GM18873 (cell line): Measurements from ENCODE around the gene HSD17B13.
"Not testable (repeated sequence)": the region's sequence is repeated elsewhere in the genome, so short reads cannot be mapped to it uniquely, and the experiment has no call there.

Experiments used
- ATAC-seq: cut with Tn5 transposase; IDR thresholded peaks from one replicate; pipeline ENCODE4 v1.9.1; 2021; ENCODE audit warnings: mild to moderate bottlenecking, moderate library complexity, moderate number of reproducible peaks; ENCODE audit not compliant: unreplicated experiment, low FRiP score

Gene HSD17B13

DNA sequence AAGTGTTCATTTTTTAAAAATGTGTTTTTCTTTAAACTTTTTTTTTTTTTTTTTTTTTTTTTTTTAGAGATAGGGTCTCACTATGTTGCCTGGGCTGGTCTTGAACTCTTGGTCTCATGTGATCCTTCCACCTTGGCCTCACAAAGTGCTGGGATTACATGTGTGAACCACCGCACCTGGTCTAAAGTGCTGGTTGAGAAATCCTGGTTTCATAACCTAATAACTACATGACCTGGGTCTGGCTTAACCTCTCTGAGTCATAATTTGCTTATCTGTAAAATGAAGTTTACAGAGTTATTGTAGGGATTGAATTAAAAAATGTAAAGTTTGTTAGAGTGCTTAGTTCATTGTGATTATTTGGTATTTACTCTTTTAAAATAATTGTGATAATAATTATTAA lies 5.2 kb downstream of the HSD17B13 start:
- no peak for ATAC-seq

DNA sequence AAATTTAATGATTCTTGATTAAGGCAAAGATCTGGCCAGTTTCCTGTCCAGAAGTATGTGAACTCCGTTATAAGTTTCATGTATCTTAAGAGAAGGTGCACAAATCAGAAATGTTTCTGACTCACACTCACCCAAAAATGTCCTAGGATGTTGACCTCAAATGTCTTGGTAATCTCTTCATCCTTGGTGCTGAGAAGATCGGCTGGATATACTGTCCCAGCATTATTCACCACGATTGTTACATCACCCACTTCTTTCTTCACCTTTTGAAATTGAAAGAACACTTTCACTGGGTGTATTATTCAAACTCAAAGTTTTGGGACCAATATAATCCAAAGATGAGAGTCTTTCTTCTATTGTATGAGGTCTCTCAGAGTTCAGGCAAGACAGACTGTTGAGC lies 5.7 kb downstream of the HSD17B13 start:
- no peak for ATAC-seq

DNA sequence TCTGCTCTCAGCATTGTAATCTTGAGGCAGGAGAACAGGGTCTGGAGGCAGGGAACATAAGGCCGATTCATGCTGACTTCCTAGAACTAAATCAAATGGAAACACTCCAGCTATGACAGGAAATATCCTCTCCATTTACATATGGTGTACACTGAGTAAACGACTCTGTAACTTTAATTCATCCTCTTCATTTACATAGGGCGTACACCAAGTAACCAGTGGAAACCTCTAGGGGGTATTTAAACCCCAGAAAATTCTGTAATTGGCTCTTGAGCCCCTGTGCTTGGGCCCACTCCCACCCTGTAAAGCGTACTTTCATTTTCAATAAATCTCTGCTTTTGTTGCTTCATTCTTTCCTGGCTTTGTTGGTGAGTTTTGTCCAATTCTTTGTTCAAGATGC lies 7.7 kb downstream of the HSD17B13 start:
- not testable (repeated sequence) for ATAC-seq

DNA sequence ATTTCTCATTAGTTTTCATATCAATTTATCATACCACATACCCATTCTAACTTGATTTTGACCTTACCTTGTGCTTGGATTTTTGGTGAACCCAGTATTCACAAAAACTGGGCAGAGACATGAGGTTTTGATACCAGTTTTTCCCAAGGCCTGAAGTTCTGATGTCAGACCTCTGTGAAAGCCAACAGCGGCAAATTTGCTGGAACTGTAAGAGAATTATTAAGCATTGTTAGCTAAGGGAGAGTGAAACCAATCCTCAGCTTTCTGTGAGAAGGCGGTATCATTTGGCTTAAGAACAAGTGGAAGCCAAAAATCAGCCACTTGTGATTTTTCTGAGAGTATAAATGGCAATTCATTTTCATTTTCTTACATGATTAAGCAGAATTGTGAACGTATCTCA lies 8.9 kb downstream of the HSD17B13 start:
- no peak for ATAC-seq

DNA sequence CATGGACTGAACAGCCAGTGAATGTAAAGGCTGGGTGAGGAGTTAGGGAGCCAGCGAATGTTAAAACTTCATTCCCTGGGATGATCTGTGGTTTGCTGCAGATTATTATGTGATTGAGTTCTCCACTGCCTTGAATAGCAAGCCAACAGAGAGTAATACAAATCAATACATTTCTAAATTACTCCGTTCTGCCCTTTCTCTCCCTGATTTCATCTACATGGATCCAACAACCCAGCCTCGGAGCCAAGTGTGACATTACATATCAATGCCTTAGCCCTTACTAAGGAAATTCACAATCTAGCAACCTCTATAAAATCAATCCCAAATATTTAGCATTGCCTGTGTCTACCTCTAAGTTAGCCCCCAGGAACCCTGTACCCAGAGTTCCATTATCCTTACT lies 11.0 kb downstream of the HSD17B13 start:
- ATAC-seq = no peak

DNA sequence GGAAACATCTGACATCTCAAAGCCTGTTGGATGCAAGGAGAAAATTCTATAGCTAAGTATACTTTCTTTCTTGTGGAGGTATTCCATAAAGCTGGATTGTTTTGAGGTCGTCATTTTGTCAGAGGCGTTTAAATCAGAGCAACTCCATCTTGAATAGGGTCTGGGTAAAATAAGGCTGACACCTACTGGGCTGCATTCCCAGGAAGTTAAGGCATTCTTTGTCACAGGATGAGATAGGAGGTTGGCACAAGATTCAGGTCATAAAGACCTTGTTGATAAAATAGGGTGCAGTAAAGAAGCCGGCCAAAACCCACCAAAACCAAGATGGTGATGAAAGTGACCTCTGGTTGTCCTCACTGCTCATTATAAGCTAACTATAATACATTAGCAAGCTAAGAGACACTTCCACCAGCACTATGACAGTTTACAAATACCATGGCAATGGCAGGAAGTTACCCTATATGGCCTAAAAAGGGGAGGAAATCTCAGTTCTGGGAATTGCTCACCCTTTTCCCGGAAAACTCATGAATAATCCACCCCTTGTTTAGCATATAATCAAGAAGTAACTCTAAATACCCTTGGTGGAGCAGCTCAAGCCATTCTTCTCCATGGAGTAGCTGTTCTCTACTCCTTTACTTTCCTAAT lies 11.9 kb downstream of the HSD17B13 start:
- ATAC-seq = no peak

DNA sequence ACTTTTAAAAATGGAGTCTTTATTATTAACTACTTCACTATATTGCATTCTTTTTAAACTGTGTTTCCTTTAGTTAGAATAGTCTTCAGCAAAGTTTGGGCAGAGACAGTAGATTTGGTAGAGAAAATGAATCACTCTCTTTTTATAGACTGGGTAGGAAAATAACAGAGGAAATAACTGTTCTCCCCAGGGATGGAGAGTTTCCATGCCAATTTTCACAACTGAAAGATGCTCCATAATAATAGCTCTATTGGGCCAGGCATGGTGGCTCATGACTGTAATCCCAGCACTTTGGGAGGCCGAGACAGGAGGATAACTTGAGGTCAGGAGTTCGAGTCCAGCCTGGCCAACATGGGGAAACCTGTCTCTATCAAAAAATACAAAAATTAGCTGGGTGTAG lies 13.1 kb downstream of the HSD17B13 start:
- no peak for ATAC-seq

DNA sequence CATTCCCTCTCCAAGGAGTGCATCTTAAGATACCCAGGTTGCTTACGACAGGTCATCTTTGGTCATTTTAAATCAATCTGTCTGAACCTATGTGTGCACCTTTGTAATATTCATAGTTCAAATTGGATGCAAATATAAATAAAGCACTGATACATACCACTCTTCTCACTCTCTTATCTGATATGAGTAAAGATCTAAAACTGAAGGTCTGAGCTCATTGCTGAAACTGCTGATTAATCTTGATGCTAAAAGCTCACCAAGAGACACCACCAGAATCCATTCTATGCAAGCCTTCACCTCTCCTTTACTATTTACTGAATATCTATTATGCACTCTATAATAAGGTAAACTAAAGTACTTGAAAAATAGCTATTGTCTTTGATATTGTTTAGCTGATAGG lies 16.6 kb downstream of the HSD17B13 start:
- ATAC-seq = no peak

DNA sequence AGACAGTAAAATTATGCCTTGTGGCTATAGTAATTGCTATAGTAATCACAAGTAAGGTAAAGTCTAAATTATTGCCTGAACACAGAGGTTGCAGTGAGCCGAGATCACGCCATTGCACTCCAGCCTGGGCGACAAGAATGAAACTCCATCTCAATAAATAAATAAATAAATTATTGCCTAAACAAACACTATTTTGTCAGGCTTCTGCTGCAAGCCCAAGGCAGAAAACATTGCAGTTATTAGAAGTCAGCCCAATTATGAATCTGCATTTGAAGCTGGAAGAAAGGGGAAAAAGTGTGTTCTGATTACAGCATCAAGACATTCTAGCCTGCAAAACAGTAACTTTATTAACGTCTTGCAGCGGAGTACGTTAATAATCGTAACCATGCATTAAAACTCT lies 17.1 kb downstream of the HSD17B13 start:
- ATAC-seq = no peak

DNA sequence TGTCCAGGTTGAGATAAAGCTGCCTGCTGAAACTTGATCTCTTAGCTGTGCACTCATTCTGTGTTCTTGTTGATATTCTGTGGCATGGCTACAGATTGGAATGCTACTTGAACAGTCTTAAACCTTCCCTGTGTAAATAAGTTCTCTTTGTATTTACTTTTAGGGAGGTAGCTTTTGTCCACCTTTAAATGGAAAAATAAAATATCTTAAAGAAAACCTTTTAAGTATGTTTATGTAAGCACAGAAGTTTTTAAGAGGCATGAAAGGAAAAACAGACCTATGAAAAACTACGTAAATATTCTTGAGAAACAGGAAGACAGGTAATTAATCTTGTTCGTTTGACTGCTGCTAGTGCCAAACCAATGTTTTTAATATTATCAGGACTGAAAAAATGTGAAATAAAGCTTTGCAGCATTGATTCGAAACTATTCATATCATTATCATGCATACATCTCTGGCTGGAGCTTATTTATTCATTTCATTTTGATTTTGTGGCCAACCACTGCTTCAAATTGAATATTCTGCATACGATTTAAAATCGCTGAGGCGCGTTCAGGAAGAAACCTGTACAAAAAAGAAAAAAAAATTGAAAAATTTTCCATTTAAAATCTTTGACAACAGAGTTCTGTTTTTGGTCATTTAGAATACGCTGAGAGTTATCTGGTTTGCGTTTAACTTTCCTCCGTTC lies 17.8 kb downstream of the HSD17B13 start:
- no peak for ATAC-seq

DNA sequence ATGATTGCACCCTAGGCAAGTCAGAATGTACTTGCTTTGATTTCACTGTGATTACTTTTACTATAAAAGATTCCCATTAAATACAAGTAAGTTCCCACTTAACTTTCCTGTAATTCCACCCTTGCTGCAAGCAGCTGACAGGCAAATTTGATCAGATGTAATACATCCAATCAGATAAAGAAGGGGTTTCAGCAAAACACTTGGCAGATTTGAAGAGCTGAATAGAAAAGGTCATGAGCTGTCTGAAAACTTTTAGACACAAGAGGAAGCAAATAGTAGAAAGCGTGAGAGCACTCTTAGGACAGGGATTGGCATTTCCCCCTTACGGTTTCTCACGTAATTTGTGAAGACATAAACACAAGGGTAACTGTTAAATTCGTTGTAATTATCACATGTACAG lies 22.8 kb downstream of the HSD17B13 start:
- ATAC-seq = no peak

DNA sequence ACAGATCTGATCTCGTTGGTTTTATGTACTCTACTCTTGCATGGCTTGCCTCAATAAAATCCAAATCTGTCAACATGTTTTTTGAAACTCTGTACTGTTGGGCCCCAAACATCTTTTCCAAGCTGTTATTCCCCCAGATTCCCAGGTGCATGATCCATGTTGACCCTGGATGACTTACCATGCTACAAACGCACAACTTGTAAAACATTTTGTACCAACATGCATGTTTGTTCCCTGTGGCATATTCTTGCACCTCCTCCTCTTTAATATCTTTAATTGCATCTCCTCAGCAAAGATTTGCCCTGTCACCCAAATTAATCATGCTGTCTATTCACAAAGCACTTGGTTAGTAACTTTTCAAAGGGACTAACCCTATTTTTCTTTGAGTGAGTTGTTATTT lies 24.3 kb downstream of the HSD17B13 start:
- ATAC-seq = no peak

DNA sequence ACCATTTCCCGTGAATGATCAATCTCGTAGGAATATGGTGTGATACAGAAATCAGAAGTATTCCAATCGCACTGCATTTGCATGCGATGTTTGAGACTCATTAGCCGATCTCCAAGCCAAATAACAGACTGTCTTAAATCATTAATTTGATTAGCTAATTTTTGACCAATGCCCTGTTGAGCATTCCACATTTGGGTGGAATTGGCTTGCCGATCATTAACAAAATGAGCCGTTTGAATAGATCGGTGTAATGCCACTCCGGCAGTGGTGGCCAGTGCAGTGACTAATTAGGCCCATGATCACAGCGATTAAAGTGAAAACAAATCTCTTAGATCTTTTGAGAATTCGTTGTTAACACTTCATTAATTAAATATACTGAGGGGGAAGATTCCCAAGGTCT lies 27.8 kb downstream of the HSD17B13 start:
- ATAC-seq = not testable (repeated sequence)

DNA sequence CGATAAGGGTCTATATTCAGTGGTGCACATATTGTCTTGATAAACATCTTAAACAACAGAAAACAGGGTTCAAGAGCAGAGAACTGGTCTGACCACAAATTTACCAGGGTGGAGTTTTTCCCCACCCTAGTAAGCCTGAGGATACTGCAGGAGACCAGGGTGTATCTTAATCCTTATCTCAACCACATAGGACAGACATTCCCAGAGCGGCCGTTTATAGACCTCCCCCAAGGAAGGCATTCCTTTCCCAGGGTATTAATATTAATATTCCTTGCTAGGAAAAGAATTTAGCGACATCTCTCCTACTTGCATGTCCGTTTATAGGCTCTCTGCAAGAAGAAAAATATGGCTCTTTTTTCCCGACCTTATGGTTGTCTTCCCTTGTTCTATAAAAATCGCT lies 28.8 kb downstream of the HSD17B13 start:
- not testable (repeated sequence) for ATAC-seq

DNA sequence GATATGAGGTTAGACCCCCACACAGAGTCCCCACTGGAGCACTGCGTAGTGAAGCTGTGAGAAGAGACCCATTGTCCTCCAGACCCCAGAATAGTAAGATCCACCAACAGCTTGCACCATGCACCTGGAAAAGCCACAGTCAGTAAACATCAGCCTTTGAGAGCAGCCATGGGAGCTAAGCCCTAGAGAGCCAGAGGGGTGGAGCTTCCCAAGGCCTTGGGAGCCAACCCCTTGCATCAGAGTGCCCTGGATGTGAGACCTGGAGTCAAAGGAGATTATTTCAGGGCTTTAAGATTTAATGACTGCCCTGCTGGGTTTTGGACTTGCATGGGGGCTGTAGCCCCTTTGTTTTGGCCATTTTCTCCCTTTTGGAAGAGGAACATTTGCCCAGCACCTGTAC lies 35.7 kb downstream of the HSD17B13 start:
- ATAC-seq = no peak

DNA sequence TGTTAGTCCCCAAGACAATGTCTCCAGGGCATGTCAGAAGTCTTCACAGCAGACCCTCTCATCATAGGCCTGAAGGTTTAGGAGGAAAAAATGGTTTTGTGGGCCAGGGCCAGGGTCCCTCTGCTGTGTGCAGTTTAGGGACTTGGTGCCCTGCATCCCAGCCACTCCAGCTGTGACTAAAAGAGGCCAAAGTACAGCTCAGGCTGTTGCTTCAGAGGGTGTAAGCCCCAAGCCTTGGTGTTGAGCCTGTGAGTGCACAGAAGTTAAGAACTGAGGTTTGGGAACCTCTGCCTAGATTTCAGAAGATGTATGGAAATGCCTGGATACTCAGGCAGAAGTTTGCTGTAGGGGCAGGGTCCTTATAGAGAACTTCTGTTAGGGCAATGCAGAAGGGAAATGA lies 38.4 kb downstream of the HSD17B13 start:
- ATAC-seq = not testable (repeated sequence)

DNA sequence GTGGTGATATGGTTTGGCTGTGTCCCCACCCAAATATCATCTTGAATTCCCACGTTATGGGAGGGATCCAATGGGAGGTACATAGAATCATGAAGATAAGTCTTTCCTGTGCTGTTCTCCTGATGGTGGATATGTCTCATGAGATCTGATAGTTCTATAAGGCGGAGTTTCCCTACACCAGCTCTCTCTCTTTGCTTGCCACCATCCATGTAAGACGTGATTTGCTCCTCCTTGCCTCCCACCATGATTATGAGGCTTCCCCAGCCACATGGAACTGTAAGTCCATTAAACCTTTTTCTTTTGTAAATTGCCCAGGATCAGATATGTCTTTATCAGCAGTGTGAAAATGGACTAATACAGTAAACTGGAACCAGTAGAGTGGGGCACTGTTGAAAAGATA lies 39.5 kb downstream of the HSD17B13 start:
- no peak for ATAC-seq

DNA sequence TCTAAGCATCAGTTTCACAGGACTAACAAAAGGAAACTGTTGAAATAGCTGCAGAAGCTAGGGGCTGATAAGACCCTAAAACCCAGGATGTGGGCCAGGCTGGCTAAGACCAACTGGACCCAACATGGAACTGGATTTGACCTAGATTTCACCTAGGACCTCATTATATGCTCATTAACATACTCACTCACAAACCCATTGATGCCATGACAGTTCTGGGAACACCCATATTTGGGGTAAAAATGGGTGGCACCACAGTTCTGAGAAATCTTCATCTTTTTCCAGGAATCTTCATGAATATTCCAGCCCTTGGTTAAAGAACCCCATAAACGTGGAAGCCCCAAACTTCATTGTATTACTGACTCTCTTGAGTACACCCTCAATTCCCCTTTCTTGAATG lies 41.1 kb downstream of the HSD17B13 start:
- no peak for ATAC-seq

DNA sequence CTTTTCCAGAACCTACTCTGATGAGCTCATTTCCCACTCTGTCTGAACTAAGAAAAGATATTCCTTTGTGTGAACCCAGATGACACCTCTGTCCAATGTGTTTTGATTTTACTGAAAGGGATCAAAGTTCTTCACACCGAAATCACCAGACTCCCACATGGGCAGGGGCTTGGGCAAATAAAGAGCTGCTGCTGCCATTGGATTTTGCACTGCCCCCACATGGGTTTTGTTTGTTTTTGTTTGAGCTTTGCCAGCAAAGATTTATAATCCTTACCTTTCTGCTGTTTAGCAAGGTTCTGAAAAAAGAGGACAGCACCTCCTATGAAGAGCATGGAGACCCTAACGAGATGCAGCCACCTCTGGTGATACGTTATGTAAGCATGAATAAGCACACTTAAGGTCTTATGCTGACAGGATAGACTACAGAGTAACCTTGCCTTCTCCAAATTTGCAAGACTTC lies 44.3 kb downstream of the HSD17B13 start:
- no peak for ATAC-seq

DNA sequence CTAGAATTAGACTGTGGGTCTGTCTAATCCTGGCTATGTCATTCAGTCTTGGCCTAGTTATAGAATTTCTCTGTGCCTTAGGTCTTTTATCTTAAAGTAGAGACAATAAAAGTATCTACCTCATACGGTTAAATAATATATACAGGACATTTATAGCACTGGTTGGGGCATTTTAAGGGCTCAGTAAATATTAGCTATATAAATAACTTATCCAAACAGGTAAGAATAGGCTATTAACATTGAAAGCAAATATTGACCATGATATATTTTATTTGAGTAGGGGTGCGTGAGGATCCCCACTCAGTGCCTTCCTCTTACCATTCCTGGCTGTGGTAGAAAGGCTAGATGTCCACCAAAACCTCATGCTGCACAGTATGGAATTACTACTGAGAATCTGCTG lies 47.4 kb downstream of the HSD17B13 start:
- ATAC-seq = no peak

DNA sequence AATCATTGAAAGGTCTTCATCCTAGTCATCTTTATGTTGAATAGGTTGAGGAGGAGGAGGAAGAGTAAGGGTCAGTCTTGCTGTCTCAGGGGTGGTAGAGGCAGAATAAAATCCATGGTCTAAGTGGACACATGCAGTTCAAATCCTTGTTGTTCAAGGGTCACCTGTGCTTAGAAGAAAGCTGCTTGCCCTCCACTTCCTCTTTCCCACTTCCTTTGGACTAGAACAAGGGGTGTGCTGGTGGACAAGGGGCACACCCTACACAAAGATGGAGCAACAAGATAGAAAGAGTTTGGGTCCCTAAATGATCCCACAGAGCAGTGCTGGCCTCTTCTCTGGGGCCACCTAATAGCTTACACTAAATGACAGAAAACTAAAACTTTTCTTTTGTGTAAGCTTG lies 47.9 kb downstream of the HSD17B13 start:
- no peak for ATAC-seq

DNA sequence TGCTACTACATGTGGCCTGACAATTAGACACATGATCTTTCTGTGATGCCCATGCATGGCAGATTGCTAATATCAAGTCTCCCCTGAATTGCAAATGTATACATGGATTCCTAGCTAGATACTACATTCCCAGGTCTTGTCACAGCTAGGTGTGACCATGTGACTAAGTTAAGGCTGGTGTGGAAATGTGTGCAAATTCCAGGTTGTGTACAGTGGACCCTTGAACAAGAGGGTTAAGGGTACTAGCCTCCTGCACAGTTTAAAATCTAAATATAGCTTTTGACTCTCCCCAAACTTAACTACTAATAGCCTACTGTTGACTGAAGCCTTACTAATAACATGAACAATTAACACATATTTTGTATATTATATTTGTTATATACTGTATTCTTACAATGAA lies 48.4 kb downstream of the HSD17B13 start:
- ATAC-seq = no peak
